ENCODE results near the gene CDK17. TPM values are rescaled to one million over a fixed set of nuclear protein-coding genes. Genes with fewer than 3 reads are reported as not detected.

CDK17 gene
- total RNA-seq, 2 donors from 2014 or later, result 13.2 to 23.4 TPM

- intact Hi-C loops (cut with DNase I), result no loop called here
- H3K4me1 ChIP-seq, result no peaks in the 10 kb centered on the region
- TF ChIP-seq CTCF (IDR thresholded peaks at IDR 0.05), result no peak
- H3K27me3 ChIP-seq, result no peaks in the 10 kb centered on the region
- no peaks in the 10 kb centered on the region for H3K9me3 ChIP-seq
- H3K36me3 ChIP-seq, result no peaks in the 10 kb centered on the region
- peak; percentile 29 for DNase-seq
- peak overlapping the region; percentile 60 for H3K27ac ChIP-seq
- H3K9ac ChIP-seq (ENCODE audit: low read depth in 2 of 2, low read length in 2 of 2), result peak overlapping the region; percentile 16 to 29
- no peak overlapping the region for H3K4me3 ChIP-seq
These were observed 162.7 kb downstream of the CDK17 start for GRCh38 chr12:96237465-96238077.

DNA sequence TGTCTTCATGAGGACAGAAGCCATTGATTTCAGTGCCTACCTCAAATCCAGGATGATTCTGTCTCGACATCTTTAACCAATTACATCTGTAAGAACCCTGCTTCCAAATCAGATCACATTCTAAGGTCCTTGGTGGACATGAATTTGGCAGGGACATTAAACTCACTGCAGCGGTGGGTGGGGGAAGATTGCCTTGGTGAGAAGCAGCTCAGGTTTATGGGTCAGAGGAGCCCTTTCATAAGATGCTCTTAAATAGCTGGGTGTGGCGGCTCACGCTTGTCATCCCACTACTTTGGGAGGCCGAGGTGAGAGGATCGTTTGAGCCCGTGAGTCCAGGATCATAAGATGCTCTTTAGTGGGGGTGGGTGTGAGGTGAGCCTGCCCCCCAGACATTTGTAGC, 163.2 kb downstream of the CDK17 start:
- Histone ChIP-seq H3K9me3 (no peaks in the 10 kb centered on the region), H3K36me3 (no peaks in the 10 kb centered on the region), H3K27ac (peak overlapping the region; percentile 60), H3K4me1 (no peaks in the 10 kb centered on the region), H3K4me3 (no peak overlapping the region), H3K9ac (ENCODE audit: low read depth in 2 of 2, low read length in 2 of 2) (peak overlapping the region in 1 of 2 donors; percentile 29), H3K27me3 (no peaks in the 10 kb centered on the region)
- intact Hi-C loops (cut with DNase I), result no loop called here
- no peak for DNase-seq
- TF ChIP-seq CTCF (IDR thresholded peaks at IDR 0.05), result no peak

- no peaks in the 10 kb centered on the region for H3K4me1 ChIP-seq
- H3K9me3 ChIP-seq, result no peaks in the 10 kb centered on the region
- H3K27me3 ChIP-seq, result no peaks in the 10 kb centered on the region
- DNase-seq, result no peak
- TF ChIP-seq CTCF (IDR thresholded peaks at IDR 0.05), result no peak
- intact Hi-C loops (cut with DNase I), result no loop called here
- H3K4me3 ChIP-seq, result no peak overlapping the region
- H3K9ac ChIP-seq (ENCODE audit: low read depth in 2 of 2, low read length in 2 of 2), result peak overlapping the region in 1 of 2 donors; percentile 29
- no peaks in the 10 kb centered on the region for H3K36me3 ChIP-seq
- peak overlapping the region; percentile 53 for H3K27ac ChIP-seq
These were observed 163.9 kb downstream of the CDK17 start for GRCh38 chr12:96236221-96236822.

DNA sequence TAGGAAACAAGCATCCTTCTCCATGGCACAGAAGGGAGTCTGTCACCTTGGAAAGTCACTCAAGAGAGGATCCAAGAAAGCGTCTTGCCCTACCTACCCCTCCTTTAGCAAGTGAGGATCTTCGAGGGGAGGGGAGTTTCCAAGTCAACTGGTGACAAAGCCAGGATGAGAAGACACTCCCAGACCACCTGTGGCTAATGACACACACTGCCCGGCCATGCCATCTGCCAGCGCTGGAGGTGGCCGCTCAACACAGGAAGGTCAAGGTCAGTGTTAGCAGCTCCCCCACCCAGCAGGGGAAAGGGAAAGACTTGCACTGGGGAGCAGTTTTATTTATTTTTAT, 164.8 kb downstream of the CDK17 start:
- intact Hi-C loops (cut with DNase I), result no loop called here
- DNase-seq, result no peak
- no peaks in the 10 kb centered on the region for H3K27me3 ChIP-seq
- no peak for TF ChIP-seq CTCF (IDR thresholded peaks at IDR 0.05)
- no peaks in the 10 kb centered on the region for H3K4me1 ChIP-seq
- no peaks in the 10 kb centered on the region for H3K36me3 ChIP-seq
- H3K27ac ChIP-seq, result peak overlapping the region; percentile 53
- H3K9me3 ChIP-seq, result no peaks in the 10 kb centered on the region
- H3K4me3 ChIP-seq, result no peak overlapping the region
- H3K9ac ChIP-seq (ENCODE audit: low read depth in 2 of 2, low read length in 2 of 2), result no peak overlapping the region

DNA sequence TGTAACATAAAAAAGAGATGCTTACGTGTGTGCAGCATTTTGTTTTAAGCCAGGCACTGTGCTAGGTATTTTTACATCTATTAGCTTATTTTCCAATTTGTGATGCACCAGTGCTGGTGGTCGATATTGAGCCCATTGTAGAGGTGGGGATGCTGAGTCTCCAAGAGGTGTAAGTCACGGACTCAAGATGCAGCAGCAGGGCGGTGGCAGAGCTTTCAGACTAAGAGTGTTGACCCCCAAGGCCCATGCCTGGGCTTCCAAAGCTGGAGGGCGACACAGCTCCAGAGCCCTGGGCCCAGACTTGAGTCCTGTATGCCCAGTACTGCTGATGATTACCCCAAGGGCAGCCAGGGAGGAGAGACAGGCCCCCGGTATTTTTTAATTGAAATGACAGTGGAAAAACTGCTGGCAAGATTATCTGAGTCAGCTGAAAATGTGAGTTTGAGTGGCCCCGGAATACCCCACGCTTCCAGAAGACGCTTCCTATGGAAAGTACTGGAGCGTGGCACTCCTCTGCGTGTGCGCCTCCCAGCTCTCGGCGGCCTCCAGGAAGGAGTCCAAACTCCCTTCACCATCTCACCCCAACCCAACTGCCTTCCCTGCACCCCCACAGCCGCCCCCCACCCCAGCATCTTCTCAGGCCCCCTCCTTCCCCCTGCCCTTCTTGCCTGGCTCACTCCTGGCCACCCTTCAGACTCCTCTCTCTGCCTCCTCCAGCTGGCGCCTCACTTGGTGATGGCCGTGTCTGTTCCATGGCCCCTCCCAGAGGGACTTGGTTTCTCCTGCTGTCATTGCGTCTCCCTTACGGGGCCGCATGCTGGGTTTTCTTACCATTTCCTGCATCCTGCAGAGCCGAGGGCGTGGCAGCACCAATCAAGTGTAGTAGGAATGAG, 165.4 kb downstream of the CDK17 start:
- Histone ChIP-seq H3K9ac (ENCODE audit: low read depth in 2 of 2, low read length in 2 of 2) (no peak overlapping the region), H3K36me3 (no peaks in the 10 kb centered on the region), H3K27ac (peak overlapping the region; percentile 61), H3K4me3 (no peak overlapping the region), H3K4me1 (no peaks in the 10 kb centered on the region), H3K9me3 (no peaks in the 10 kb centered on the region), H3K27me3 (no peaks in the 10 kb centered on the region)
- intact Hi-C loops (cut with DNase I), result no loop called here
- DNase-seq, result no peak
- no peak for TF ChIP-seq CTCF (IDR thresholded peaks at IDR 0.05)

Data from colonic mucosa (tissue), 4 donors.